Measurements from ENCODE around the gene TBXAS1.
"Not testable (repeated sequence)": the region's sequence is repeated elsewhere in the genome, so short reads cannot be mapped to it uniquely, and the experiment has no call there.

TBXAS1 gene

DNA sequence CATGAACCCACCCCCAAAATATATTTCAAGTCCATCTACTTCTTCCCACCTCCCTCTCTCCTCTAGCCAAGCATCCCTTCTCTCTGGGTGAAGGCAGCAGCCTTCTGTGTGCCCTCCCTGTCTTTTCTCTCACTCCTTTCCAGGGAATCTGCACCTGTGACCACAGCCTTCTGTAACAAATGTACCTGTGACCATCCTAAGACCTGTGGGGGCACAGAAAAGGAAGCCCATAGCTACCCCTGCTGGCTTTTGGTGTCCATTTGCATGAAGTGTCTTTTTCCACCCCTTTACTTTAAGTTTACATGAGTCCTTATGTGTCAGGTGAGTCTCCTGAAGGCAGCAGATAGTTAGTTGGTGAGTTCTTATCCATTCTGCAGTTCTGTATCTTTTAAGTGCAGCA, 2.0 kb upstream of the TBXAS1 start:
- DNase-seq, result no peak

DNA sequence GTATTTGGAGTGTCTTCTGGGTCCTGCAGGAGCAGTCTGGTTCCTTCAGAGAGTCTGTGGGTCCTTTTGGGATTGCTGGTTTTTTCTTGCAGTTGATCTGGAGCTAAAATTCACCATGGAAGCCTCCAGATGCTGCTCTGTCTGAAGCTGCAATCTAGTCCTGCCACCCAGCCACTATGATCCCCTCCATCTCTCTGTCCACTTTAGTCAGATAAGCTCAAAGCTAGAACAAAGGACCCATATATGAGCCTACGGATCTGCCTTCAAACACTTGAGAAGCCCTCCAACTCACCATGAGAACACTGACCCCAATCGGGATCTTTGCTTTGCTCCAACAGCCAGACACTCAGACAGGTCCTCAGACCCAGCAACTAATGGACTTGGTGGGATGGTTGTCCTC, 618 bp upstream of the TBXAS1 start:
- no peak for DNase-seq

DNA sequence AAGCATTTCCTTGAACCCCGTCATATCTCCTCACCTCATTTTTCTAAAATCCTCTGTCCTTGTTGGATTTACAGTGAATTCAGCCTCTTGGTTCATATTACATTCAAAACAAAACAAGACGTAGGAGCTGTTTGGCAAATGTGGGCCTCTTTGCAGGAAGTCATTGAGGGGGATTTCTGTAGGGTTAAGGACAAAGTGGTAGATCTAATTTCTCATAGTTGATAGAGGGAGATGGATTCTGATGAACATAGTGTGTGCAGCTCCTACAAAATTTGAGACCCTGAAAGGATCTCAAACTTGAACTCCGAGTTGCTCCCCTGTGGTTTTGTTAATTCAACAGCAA, 682 bp downstream of the TBXAS1 start:
- no peak for DNase-seq

DNA sequence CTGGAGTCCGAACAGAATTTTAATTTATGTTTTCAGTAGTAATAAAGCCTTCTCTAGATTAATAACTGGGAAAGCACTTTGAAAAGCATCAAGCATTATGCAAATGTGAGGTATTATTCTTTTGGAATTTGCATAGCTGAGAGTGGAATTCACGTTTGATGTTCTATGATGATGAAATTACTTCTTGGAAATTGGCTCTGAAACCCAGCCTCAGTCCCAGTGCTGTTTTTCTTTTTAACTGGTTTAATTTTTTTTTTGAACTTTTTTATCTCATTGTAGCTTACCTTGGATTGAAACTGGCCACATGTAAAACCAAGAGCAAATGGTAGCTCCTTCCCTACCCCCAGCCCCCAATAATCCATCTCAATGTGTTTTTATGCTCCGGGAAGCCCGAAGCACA, 1.2 kb downstream of the TBXAS1 start:
- DNase-seq, result no peak

DNA sequence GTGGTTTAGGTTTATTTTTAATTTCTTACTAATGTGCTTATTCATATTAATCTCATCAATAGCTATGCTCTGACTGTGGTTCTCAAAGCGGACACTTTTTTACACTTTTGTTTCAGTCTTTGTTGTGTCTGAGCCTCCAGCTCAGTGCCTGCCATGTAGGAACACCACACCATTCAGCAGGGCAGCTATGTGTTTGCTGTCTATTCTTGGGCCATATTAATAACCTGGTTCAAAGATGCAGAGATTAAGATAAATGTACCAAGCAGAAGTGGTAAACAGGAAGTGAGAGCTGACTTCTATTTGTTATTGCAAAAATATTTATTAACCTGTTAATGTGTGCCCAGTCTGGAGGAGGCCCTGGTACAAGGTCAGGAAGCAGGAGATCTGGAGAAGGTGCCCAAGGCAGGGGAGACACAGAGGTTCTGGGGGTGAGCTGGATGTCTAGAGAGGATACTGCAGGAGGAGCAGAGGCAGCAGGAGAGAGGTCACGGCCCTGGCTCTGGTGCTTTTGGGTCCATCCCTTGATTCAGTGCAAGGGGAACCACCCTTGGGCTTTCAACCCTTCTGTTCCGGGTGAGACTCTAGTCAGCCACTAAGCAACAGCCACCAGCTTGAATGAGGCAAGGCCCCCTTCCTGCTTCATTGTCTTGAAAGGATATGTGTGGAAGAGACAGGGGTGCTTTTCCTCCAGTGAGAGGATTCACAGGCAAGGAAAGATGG, 1.9 kb downstream of the TBXAS1 start:
- no peak for DNase-seq

DNA sequence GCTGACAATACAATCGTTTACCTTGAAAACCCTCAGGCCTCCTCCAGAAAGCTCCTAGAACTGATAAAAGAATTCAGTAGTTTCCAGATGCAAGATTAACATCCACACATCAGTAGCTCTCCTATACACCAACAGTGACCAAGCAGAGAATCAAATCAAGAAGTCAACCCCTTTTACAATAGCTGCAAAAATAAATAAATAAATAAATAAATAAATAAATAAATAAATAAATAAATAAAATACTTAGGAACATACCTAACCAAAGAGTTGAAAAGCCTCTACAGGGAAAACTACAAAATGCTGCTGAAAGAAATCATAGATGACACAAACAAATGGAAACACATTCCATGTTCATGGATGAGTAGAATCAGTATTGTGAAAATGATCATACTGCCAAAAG, 6.8 kb downstream of the TBXAS1 start:
- DNase-seq, result not testable (repeated sequence)

DNA sequence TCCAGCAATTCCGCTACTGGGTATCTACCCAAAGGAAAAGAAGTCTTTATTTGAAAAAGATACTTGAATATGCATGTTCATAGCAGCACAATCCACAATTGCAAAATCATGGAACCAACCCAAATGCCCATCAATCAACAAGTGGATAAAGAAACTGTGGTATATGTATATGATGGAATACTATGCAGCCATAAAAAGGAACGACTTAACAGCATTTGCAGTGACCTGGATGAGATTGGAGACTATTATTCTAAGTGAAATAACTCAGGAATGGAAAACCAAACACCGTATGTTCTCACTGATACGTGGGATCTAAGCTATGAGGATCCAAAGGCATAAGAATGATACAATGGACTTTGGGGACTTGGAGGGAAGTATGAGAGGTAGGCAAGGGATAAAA, 8.2 kb downstream of the TBXAS1 start:
- DNase-seq, result not testable (repeated sequence)

DNA sequence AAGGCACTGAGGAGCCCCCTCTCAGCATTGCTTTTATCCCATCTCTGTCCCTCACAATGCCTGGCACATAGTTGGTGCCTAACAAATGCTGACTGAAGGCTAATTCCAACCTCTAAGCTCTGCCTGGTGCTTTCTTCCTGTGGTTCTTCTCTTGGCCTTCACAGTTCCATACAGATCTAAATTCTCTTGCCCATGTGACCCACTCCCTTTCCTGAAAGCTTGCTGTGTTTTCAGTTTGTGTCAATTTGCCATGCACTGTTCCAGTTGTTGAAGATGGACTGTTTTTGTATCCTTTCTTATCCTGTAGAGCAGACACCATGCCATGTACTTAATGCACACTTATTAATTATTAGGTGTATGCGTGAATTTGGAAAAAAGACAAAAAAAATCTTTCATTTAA, 9.2 kb downstream of the TBXAS1 start:
- no peak for DNase-seq

DNA sequence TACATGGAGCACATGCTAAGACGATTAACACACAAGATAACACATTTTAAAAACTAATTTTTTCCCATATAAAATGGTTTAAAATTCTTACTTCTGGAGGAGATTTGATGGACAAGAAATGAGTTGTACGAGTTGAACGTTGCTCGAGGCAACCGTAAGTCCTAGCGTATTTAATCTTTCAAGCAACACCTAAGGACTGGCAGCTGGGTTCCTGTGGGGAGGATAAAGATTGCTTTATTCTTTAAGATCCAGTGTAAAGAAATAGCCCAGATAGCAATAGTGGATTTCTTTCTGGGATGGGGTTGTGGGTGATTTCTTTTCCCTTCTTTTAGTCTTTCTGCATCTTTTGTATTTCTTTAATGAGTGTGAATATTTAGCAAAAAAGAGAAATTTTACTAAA, 9.8 kb downstream of the TBXAS1 start:
- no peak for DNase-seq

DNA sequence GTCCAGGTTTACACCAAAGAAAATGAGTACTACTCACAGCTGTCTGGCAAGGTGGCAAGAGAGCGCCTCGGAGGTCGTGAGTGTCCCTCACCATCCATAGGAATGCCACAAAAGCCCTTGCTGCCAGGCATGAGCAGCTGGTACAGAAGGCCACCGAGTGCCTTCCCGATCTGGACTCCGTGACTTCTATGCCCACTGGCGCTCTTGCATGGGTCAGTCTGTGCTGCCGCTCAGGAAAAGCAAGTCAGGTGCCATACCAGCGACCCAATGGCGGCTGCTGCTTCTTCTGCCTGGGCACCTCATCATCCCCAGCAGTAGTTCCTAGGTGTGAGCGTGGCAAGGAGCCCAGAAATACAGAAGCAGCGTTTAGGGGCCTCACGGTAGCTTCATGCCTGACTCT, 11.7 kb downstream of the TBXAS1 start:
- DNase-seq, result no peak

DNA sequence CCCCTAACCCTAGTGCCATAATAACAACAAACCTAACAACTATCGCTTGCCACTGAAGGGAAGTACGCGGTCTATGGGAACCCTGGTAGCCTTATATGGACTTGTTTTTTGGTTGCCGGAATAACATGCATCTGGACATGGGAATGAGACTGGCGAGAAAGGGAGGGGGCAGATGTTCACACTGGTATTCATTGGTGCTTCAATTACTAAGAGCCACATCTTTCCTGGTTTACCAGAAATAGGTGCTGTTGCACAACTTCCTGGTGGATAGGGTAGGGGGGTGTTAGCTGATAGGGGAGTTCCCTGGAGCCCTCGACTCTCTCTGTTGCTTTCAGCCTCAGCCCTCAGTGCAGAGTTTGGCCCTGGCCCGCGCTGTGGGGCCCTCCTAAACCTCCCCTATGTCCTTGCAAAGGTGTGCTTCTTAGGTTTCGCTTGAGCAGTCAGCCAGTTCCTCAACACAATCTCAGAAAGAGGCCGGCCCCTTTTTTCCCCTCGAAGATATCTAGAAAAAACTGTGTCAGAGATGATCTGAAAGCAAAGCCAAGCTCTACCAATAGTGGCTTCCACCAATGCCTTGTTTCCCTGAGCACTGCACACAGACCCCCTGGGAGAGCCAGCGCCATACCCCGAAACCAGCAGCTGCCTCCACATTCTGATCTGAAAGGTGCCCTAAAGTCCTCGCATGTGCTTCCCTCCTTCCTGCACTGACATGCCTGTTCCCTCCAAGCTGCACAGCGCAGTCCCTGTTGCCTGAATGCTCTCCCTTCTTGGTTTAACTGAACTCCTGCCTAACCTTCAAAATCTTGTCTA, 13.5 kb downstream of the TBXAS1 start:
- no peak for DNase-seq

DNA sequence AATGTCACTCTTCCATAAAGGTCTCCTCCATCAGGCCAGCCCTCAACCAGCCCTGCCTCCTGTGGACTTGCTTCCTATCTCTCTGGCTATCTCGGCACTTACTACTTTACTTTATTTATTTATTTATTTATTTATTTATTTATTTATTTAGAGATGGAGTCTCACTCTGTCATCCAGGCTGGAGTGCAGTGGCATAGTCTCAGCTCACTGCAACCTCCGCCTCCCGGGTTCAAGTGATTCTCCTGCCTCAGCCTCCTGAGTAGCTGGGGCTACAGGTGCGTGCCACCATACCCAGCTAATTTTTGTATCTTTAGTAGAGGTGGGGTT, 14.1 kb downstream of the TBXAS1 start:
- DNase-seq, result not testable (repeated sequence)

DNA sequence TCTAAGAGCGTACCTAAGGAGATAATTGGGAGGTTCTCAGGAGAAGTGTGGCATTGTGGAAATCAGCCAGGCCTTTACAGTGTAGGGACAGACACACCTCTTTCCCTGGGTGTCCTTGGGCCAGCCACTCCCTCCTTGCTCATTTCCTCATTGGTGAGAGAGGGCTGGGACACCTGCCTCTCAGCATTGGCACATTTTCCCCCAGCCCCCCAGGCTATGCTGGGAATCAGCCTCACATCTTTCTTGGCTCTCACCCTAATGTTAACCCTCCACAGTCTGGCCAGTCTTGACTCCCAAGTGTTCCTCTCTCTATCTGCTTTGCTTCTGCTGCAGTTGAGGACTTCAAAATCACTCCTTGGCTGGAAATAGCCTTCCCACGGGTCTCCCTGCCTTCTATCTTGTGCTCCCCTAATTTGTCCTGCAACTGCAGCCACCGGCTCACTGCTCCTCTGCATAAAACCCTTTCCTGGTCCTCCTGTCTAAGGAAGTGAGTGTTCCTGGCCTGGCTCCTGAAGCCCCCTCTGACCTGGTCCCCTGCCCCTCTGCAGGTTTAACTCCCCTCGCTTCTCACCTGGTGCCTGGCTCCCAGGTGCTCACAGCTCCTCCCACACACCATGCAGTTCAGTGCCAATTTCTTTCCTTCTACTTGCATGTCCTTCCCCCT, 15.8 kb downstream of the TBXAS1 start:
- no peak for DNase-seq

DNA sequence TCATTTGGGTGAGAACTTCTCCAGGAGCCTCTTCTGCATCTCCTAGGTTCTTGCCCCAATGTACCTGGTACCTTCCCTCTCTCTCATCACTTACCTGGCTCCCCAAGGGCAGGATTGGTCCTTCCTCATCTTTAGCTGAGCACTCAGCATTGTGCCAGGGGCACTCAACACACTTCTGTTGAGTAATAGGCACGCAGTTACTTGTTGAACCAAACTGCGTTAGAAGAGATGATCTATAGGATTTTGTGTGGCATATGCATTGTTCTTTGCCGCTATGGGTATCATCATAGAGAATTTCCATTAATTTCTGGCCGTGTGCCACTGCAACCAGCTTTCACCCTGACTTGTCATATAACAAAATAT, 16.4 kb downstream of the TBXAS1 start:
- no peak for DNase-seq

DNA sequence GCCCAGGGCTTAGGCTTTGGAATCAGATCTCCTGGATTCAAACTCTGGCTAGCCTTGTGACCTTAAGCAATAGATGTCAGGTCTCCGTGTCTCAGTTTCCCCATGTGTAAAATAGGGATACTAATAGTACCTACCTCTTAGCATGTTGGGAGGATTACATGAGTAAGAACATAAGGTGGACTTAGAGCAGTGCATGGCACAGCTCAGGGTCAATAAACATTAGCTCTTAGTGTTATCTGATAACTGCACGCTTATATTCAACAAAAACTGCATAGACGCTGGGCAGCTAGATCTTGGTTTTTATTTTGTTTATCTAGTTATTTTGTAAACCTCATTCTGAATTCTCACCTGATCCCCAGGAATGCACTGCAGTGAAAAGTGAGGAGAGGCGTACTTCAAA, 17.2 kb downstream of the TBXAS1 start:
- DNase-seq, result no peak

DNA sequence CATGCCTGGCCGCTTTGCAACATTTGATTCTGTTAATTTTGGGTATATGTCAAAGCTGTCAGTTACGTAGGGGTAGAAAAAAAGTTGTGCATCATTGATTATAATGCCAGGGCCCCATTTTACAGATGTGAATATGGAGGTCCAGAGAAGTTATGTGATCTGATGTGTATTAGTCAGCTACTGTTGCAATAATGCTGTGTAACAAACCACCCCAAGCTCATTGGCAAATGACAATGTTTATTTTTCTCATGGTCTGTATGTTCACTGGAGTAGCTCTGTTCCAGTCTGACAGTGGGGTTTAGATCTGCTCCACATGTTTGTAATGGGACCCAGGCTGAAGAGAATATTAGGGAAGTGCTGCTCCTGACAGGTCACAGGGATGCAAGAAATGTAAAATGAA, 19.2 kb downstream of the TBXAS1 start:
- no peak for DNase-seq

DNA sequence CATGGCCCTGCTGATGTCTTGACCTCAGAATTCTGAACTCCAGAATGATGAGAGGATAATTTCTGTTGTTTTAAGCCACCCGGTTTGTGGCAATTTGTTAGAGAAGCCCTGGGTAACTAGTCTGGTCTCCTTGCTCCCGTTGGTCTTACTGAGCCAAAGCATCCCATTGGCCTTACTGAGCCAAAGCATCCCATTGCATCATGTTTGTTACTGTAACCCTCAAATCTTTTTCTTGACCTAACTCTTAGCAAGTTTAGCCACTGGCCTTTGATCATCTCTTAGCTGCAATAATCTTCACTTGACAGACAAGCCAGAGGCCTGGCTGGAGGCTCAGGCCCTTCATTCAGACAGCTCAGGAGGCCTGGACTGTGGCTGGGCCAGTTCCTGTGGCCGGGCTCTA, 21.8 kb downstream of the TBXAS1 start:
- DNase-seq, result no peak

DNA sequence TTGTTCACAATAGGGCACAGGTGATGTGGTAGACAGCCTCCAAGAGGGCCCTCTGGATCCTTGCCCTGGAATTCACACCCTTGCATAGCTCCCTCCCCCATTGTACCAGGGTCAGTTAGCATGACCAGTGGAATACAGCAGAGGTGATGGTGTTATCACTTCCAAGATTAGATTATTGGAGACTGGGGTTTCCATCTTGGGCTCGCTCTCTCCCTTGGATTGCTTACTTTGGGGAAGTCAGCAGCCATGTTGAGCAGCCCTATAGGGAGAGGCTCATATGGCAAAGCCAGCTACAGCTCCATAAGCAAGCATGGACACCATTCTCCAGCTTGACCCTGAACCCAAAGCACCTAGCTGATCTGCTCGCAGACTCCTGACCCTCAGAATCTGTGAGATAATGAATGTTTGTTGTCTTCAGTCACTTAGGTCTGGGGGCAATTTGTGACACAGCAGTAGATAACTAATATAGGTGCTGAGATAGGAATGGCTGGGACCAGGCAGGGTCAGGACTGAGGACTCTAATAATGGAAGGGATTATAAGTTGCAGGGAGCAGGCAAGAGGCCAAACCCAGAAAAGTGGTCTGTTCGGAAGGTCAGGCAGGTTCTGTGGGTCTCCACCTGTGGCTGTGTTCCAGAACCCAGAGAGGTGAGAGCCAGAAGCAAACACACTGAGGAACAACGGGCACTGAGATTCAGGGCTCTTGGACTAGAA, 22.9 kb downstream of the TBXAS1 start:
- no peak for DNase-seq

DNA sequence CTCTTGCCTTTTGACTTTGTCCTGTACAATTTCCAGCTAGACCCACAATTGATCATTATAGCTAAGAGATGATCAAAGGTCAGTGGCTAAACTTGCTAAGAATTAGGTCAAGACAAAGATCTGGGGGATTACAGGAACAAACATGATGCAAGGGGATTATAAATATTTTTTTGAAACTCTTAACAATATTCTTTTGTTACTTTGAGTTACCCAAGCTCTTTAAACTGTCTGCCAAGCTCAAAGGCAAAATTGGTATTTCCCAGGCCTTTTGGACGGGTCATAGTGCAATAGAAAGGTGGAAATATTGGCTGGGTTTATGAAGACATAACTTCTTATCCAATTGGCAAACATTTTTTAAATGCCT, 23.4 kb downstream of the TBXAS1 start:
- DNase-seq, result no peak

DNA sequence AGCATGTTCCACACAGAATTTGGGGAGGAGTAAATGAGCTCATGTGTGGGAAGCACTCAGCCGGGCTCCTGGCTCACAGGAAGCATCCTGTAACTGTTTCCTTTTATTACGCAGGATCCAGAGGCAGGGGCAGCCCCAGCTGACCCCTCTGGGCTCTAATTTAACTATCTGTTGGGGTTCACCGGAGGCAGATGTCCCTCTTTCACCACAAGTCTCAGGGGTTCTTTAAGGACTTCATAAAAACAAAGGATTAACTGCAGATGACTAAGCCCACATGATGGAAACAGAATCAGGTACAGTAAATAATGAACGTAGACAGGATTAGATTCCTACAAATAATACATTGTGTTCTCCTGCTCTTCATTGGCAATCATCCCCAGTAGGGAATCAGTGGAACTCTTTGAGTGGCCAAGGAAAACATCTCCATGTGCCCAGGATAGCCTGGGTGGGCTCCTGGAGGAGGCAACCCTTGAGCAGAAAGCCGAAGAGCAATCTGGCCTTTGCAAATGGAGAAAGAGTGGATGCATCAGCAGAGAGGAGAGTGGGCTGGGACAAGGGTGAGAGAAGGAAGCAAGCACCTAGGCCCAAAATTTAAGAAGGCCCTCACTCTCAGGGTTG, 24.6 kb downstream of the TBXAS1 start:
- DNase-seq, result no peak

DNA sequence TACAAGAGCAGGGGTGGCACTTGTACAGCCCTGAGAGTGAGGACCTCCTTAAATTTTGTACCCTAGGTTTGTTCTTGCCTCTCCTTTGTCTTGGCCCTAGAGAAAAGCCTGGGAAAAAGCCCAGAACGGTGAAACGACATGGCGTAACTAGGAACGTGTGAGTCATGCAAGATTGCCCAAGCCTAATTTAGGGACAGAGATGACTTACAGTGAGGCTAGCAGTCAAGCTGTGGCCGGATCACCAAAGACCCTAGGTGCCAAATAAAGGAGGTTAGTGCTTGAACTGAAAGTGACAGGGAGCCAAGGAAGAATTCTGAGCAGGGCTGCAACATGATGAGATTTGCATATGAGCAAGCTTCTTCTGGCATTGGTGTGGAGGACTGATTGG, 25.1 kb downstream of the TBXAS1 start:
- no peak for DNase-seq

DNA sequence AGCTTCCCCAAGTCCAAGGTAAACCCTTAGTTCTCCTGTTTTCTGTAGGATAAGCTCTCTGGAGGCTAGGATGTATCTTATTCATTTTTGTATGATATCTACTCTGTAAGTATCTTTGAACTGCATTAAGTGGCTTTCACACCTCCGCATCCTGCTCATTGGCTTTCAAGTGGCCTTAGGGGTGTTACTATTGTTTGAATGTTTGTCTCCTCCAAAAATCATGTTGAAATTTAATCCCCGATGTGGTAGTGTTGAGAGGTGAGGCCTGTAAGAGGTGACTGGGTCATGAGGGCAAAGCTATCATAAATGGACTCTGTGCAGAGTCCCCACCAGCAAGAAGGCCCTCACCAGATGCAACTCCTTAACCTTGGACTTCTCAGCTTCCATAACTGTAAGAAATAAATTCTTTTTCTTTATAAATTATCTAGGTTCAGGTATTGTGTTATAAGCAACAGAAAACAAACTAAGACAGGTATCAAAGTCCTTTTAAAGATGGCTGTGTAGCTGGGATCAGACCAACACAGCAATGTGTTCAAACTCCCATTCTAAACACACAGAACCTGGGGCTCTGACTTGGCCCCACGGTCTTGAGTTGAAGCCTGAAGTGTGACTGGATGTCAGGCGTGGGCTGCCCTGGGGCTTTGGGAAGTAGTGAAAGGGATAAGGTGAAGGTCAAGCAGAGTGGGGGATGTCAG, 25.9 kb downstream of the TBXAS1 start:
- DNase-seq, result no peak
